A549 (cell line): Measurements from ENCODE around the gene NDUFS2. TPM values are rescaled to one million over a fixed set of nuclear protein-coding genes. Genes with fewer than 3 reads are reported as not detected.

ENCODE experiments used
- ATAC-seq, 2 experiments: fragments of 200-7000 bp in 1 of 2; fragments of >200 bp in 1 of 2; cut with Nextera tagmentation in 1 of 2; cut with Tn5 transposase in 1 of 2; 3 replicates each; pipeline versions ENCODE4 v1.8.0 to v1.9.1; 2018 to 2020; ENCODE audit warnings: mild to moderate bottlenecking in 1 of 2, moderate library complexity in 1 of 2
- CTCF ChIA-PET: fragments of 300-600 bp; sonication (Branson Sonifier 250); formaldehyde crosslinking; extraction: SDS; loops from one replicate; lab custom pipeline; 2021; ENCODE audit warnings: antibody characterized with exemption, inconsistent platforms; lab: Yijun Ruan, JAX
- POLR2A ChIA-PET: fragments of 350-600 bp; formaldehyde crosslinking; extraction: SDS; loops from one replicate; lab custom pipeline; 2021; ENCODE audit warnings: antibody characterized with exemption, inconsistent platforms; lab: Yijun Ruan, JAX
- DNase-seq, 2 experiments: peaks; one replicate each; pipeline versions ENCODE4 v3.0.0 to v3.0.0-alpha.2; 2011 to 2016; ENCODE audit warnings: low read depth in 1 of 2, low spot score in 1 of 2
- FAIRE-seq: peaks from 2 replicates; lab custom pipeline; 2011; peaks lifted over from hg19 to GRCh38; lab: Jason Lieb, UNC
- H3K27ac ChIP-seq, 2 experiments: fragments of >200 bp; sonication (Bioruptor Twin); formaldehyde crosslinking; 3 replicates each; pipeline ENCODE4 v1.5.1; 2016 to 2017
- H3K4me1 ChIP-seq: fragments of >200 bp; sonication (Bioruptor Twin); formaldehyde crosslinking; 3 replicates; pipeline ENCODE4 v1.6.1; 2016
- H3K4me2 ChIP-seq: fragments of >200 bp; sonication (Bioruptor Twin); formaldehyde crosslinking; 3 replicates; pipeline ENCODE4 v1.6.1; 2016
- H3K4me3 ChIP-seq: fragments of >200 bp; sonication (Bioruptor Twin); formaldehyde crosslinking; 3 replicates; pipeline ENCODE4 v1.5.1; 2016
- H3K9me3 ChIP-seq: fragments of >200 bp; sonication (Bioruptor Twin); formaldehyde crosslinking; 3 replicates; pipeline ENCODE4 v1.6.1; 2016
- CBX2 ChIP-seq: fragments of 200-600 bp; sonication (generic); IDR thresholded peaks from 2 replicates; pipeline ENCODE4 v1.6.1; 2016; ENCODE audit warnings: low read depth, mild to moderate bottlenecking, borderline replicate concordance
- CBX8 ChIP-seq: fragments of 200-600 bp; sonication (generic); IDR thresholded peaks from 2 replicates; pipeline ENCODE4 v1.6.1; 2016
- CTCF ChIP-seq: fragments of >200 bp; sonication (Bioruptor Twin); formaldehyde crosslinking; IDR thresholded peaks from 3 replicates; pipeline ENCODE4 v1.5.1; 2016
- EP300 ChIP-seq, 2 experiments: fragments of >200 bp; sonication (Bioruptor Twin); formaldehyde crosslinking; IDR thresholded peaks; 2 replicates in 1 of 2; 3 replicates in 1 of 2; pipeline ENCODE4 v1.6.1; 2016 to 2017
- FOSB ChIP-seq: fragments of 250-450 bp; sonication (Bioruptor Pico); IDR thresholded peaks from 2 replicates; pipeline ENCODE4 v1.5.0; 2020; ENCODE audit warnings: mild to moderate bottlenecking, moderate library complexity
- HDAC2 ChIP-seq: fragments of 200-600 bp; sonication (generic); IDR thresholded peaks from 2 replicates; pipeline ENCODE4 v1.6.1; 2016
- HOXB13 ChIP-seq: fragments of 250-450 bp; sonication (Bioruptor Pico); IDR thresholded peaks from 2 replicates; pipeline ENCODE4 v1.5.0; 2020; ENCODE audit warnings: low read depth, mild to moderate bottlenecking, moderate library complexity
- JUN ChIP-seq, 2 experiments: fragments of >200 bp; sonication (Bioruptor Twin); formaldehyde crosslinking; IDR thresholded peaks; 2 replicates in 1 of 2; 3 replicates in 1 of 2; pipeline ENCODE4 v1.6.1; 2016 to 2017
- MAX ChIP-seq: IDR thresholded peaks from 2 replicates; pipeline ENCODE4 v1.6.1; 2012
- MAZ ChIP-seq: fragments of 150-350 bp; IDR thresholded peaks from 2 replicates; pipeline ENCODE4 v1.6.1; 2014; ENCODE audit warnings: antibody characterized with exemption, low read depth, low read length, borderline replicate concordance
- NPAS2 ChIP-seq: fragments of 250-450 bp; sonication (Bioruptor Pico); IDR thresholded peaks from 2 replicates; pipeline ENCODE4 v1.8.0; 2022; ENCODE audit warnings: mild to moderate bottlenecking, moderate library complexity, borderline replicate concordance
- POLR2AphosphoS2 ChIP-seq: conservative IDR thresholded peaks from 2 replicates; pipeline ENCODE4 v1.6.1; 2012; ENCODE audit warnings: low read length, improper control_type of control experiment, inconsistent platforms
- RAD21 ChIP-seq, 2 experiments: fragments of >200 bp in 1 of 2; sonication (Bioruptor Twin) in 1 of 2; formaldehyde crosslinking in 1 of 2; IDR thresholded peaks in 1 of 2; conservative IDR thresholded peaks in 1 of 2; 2 replicates in 1 of 2; 3 replicates in 1 of 2; pipeline ENCODE4 v1.6.1; 2012 to 2018; ENCODE audit warnings: inconsistent platforms in 1 of 2
- RCOR1 ChIP-seq: fragments of 150-350 bp; IDR thresholded peaks from 2 replicates; pipeline ENCODE4 v1.6.1; 2014; ENCODE audit warnings: antibody characterized with exemption, low read length, low read depth
- SMC3 ChIP-seq: fragments of >200 bp; sonication (Bioruptor Twin); formaldehyde crosslinking; IDR thresholded peaks from 3 replicates; pipeline ENCODE4 v1.6.1; 2018; ENCODE audit warnings: inconsistent platforms
- SREBF2 ChIP-seq: fragments of 450-650 bp; IDR thresholded peaks from 2 replicates; pipeline ENCODE4 v1.6.1; 2014; ENCODE audit warnings: mild to moderate bottlenecking, moderate library complexity
- TP53 ChIP-seq: fragments of 250-450 bp; sonication (Bioruptor Pico); IDR thresholded peaks from 2 replicates; pipeline ENCODE4 v1.5.0; 2021; ENCODE audit warnings: mild to moderate bottlenecking, moderate library complexity
- ZC3H11A ChIP-seq: fragments of 450-650 bp; IDR thresholded peaks from 2 replicates; pipeline ENCODE4 v1.6.1; 2014; ENCODE audit warnings: antibody characterized with exemption, mild to moderate bottlenecking
- ZFP36 ChIP-seq: fragments of 450-650 bp; IDR thresholded peaks from 2 replicates; pipeline ENCODE4 v1.6.1; 2014; ENCODE audit warnings: borderline replicate concordance; ENCODE audit not compliant: partially characterized antibody
- WGBS: methylation state at CpG from one replicate; pipeline ENCODE4 v1.1.6; 2017; ENCODE audit errors: missing lambda C conversion rate; 5-methylcytosine and 5-hydroxymethylcytosine counted together
- polyA plus RNA-seq, 4 experiments: library from polyadenylated mRNA; depleted of rRNA in 3 of 4; stranded (reverse); fragments of >200 nt; fragmentation: RNase III in 1 of 4; extraction: RNeasy Plus Mini Kit Qiagen cat#74134 plus additional on column Dnase treatment in 1 of 4; gene quantifications; 2 replicates in 3 of 4; 3 replicates in 1 of 4; pipeline ENCODE4 v1.2.3, GENCODE V29; 2011 to 2017
- TF ChIP-seq, protein P1 (sequence below): fragments of 150-350 bp; IDR thresholded peaks from 2 replicates; pipeline ENCODE4 v1.6.1; 2014; ENCODE audit warnings: low read depth, mild to moderate bottlenecking, low read length
- TF ChIP-seq, protein P2 (sequence below): fragments of 250-450 bp; sonication (Bioruptor Pico); IDR thresholded peaks from 2 replicates; pipeline ENCODE4 v1.5.0; 2021; ENCODE audit warnings: mild to moderate bottlenecking, moderate library complexity, borderline replicate concordance

NDUFS2 gene
- polyA plus RNA-seq, 2 of the 4 experiments (the other 2 are of a cell fraction): 142 to 144 TPM

DNA sequence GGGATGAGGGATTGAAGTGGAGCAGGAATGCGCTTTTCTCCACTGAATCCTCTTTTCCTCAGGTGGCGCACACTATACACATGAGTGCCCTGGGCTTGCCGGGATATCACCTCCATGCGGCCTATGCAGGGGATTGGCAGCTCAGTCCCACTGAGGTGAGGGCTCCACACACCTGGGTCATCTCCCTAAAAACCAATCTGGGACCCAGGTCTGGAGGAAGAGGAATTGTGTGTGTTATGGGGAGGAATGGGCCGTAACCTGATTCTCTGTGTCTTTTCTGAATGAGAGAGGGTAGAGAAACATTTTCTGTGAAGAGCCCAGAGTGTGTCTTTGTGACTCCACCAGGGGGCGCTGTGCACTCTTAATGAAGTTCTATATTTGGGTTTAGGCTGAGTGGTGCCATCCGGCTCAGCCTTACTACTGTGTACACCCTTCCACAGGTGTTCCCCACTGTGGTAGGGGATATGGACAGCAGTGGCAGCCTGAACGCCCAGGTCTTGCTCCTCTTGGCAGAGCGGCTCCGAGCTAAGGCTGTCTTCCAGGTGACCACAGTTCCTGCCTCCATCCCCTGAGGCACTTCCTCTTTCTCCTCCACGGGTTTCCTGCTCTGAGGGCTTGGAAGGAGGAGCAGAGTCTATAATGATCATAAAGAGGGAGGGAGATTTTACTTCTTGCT is 25.2 kb downstream of the NDUFS2 start:
- WGBS: 46% methylated on average over 11 of the region's 11 CpGs
- no peak overlapping the region for H3K4me3 ChIP-seq
- no peak for TF ChIP-seq NPAS2 (CRISPR knock-in tag)
- peak; percentile 91 for TF ChIP-seq CTCF
- no peak for TF ChIP-seq MAZ
- no peak for TF ChIP-seq CBX8
- TF ChIP-seq SMC3: peak; percentile 84
- no peak for TF ChIP-seq SREBF2
- peak; percentile 70 to 75 for TF ChIP-seq RAD21 (conservative IDR thresholded peaks at IDR 0.05 in 1 of 2, IDR thresholded peaks at IDR 0.05 in 1 of 2)
- H3K4me2 ChIP-seq: peak overlapping the region; percentile 93
- ATAC-seq (peak; percentile 52 to 66; a peak in 5 of 6 replicates), DNase-seq (peak; percentile 72 to 83), FAIRE-seq (no peak)
- ChIA-PET POLR2A (no interaction called here), CTCF (interaction anchor here (0.5 to 20.1 kb wide), 27 partner anchors 9 to 200 kb away, joined by 3 to 319 read pairs (median 9); partner anchors contain the start of genes FCER1G, NDUFS2, NR1I3 and PCP4L1)
- H3K4me1 ChIP-seq: peaks cover 13% of the 10 kb centered on the region
- H3K9me3 ChIP-seq: no peaks in the 10 kb centered on the region
- peak overlapping the region in 1 of 2 experiments; percentile 85; a peak in 2 of 6 replicates for H3K27ac ChIP-seq

DNA sequence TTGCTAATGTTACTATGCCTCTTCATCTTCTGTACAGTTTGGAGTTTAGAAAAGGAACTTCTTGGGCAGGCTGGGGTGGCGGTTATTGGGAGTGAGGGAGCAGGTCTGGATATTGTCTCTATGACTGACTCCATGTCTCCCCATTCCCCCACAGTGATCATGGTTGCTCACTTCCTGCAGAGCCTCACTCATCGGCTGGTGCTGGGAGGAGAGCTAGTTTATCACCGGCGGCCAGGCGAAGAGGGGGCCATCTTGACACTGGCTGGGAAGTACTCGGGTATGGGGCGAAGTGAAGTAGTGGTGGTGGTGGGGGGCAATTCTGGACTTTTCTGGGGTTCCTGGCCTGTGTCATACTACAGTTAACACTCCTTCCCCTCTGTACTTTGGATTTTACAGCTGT is 25.9 kb downstream of the NDUFS2 start:
- Histone ChIP-seq H3K4me2 (no peak overlapping the region), H3K9me3 (no peaks in the 10 kb centered on the region), H3K4me1 (peaks cover 13% of the 10 kb centered on the region), H3K27ac (no peak overlapping the region), H3K4me3 (no peak overlapping the region)
- CTCF ChIA-PET: interaction anchor here (0.7 to 20.1 kb wide), 23 partner anchors 10 to 156 kb away, joined by 3 to 319 read pairs (median 9); partner anchors contain the start of genes FCER1G, NDUFS2, NR1I3 and PCP4L1
- TF ChIP-seq, protein P1, sequence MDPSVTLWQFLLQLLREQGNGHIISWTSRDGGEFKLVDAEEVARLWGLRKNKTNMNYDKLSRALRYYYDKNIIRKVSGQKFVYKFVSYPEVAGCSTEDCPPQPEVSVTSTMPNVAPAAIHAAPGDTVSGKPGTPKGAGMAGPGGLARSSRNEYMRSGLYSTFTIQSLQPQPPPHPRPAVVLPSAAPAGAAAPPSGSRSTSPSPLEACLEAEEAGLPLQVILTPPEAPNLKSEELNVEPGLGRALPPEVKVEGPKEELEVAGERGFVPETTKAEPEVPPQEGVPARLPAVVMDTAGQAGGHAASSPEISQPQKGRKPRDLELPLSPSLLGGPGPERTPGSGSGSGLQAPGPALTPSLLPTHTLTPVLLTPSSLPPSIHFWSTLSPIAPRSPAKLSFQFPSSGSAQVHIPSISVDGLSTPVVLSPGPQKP: no peak
- TF ChIP-seq EP300 (IDR thresholded peaks at IDR 0.05): no peak
- TF ChIP-seq FOSB: no peak
- TF ChIP-seq HOXB13 (CRISPR knock-in tag): no peak
- no peak for TF ChIP-seq ZC3H11A
- TF ChIP-seq ZFP36: no peak
- no peak for TF ChIP-seq JUN (IDR thresholded peaks at IDR 0.05)
- no peak for TF ChIP-seq TP53 (CRISPR knock-in tag)
- TF ChIP-seq, protein P2, sequence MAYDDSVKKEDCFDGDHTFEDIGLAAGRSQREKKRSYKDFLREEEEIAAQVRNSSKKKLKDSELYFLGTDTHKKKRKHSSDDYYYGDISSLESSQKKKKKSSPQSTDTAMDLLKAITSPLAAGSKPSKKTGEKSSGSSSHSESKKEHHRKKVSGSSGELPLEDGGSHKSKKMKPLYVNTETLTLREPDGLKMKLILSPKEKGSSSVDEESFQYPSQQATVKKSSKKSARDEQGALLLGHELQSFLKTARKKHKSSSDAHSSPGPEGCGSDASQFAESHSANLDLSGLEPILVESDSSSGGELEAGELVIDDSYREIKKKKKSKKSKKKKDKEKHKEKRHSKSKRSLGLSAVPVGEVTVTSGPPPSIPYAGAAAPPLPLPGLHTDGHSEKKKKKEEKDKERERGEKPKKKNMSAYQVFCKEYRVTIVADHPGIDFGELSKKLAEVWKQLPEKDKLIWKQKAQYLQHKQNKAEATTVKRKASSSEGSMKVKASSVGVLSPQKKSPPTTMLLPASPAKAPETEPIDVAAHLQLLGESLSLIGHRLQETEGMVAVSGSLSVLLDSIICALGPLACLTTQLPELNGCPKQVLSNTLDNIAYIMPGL: no peak
- no peak for TF ChIP-seq HDAC2
- no peak for TF ChIP-seq POLR2AphosphoS2
- no peak for TF ChIP-seq MAX
- TF ChIP-seq RCOR1: no peak
- TF ChIP-seq CBX2: no peak
- 96% methylated on average over 7 of the region's 7 CpGs for whole genome bisulfite sequencing
- FAIRE-seq: no peak
- no peak for ATAC-seq
- POLR2A ChIA-PET: no interaction called here
- no peak for DNase-seq
